Measurements from ENCODE around the gene NAA80. TPM values are rescaled to one million over a fixed set of nuclear protein-coding genes. Genes with fewer than 3 reads are reported as not detected.

The NAA80 gene
- total and polyA plus RNA-seq, 5 experiments from 2014 or later = 10.8 to 36.8 (median 18.7) TPM

DNA sequence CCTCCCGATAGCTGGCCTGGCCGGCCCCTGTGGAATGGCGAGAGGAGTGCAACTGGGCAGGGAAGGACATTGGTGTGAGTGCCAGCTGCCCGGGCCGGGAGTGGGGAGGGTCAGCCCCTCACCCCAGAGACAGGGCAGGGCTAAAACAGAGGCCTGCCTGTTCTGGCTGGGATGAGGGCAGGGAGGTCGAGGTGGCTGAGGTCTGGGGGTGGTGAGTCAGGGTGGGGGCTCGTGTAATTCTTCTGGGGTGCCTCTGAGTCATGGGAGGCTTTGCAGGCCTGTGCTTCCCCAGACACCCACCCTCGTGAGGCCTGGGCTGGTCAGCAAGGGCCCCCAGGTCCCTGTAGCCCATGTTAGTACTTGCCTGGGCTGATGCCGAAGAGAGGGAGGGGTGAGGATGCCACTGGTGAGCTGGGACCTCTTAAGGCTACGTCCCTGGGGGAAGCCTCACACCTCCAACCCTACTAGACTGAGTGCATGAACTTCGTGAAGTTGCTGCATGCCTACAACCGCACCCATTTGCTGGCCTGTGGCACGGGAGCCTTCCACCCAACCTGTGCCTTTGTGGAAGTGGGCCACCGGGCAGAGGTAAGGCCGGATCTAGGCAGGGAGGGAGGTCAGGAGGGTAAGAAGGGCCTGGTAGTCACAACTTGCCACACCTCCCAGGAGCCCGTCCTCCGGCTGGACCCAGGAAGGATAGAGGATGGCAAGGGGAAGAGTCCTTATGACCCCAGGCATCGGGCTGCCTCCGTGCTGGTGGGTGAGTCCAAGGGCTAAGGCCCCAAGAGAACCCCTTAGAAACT, 28.6 kb downstream of the NAA80 start:
- peaks cover 11 to 49% (median 26%) of the 10 kb centered on the region in 5 donors for H3K27me3 Mint-ChIP-seq
- H3K4me1 Mint-ChIP-seq = peaks cover 11 to 24% (median 21%) of the 10 kb centered on the region in 4 donors
- ATAC-seq = no peak
- H3K27ac Mint-ChIP-seq = peak overlapping the region in 1 of 10 donors; percentile 73
- POLR2A ChIA-PET = interaction anchor here (0.6 to 2.3 kb wide), 3 partner anchors 11 to 44 kb away, joined by 3 to 8 read pairs (median 7); no protein-coding TSS in a partner anchor
- no peaks in the 10 kb centered on the region for H3K9me3 Mint-ChIP-seq
- no peak overlapping the region for H3K4me3 Mint-ChIP-seq
- no peaks in the 10 kb centered on the region for H3K36me3 Mint-ChIP-seq
- no peak for DNase-seq

DNA sequence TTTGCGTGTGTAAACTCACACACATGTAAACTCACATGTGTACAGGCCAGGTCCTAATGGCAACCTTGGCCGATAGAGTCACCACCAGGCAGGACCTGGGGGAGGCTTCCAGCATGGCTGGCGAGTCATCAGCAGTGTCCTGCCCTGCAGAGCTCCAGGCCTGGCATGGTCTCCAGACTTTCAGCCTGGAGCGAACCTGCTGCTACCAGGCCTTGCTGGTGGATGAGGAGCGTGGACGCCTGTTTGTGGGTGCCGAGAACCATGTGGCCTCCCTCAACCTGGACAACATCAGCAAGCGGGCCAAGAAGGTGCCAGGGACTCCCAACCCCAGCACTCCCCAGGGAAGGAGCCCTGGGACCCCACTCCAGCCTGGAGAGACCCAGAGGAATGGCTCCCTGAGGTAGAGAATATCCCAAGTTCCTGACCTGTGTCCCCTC, 29.2 kb downstream of the NAA80 start:
- Mint-ChIP-seq H3K36me3 (no peaks in the 10 kb centered on the region), H3K4me3 (no peak overlapping the region), H3K27ac (no peak overlapping the region), H3K9me3 (no peaks in the 10 kb centered on the region), H3K4me1 (peaks cover 9 to 18% (median 16%) of the 10 kb centered on the region in 4 donors), H3K27me3 (peaks cover 9 to 43% (median 23%) of the 10 kb centered on the region in 5 donors)
- ATAC-seq (no peak), DNase-seq (no peak)
- POLR2A ChIA-PET = no interaction called here

DNA sequence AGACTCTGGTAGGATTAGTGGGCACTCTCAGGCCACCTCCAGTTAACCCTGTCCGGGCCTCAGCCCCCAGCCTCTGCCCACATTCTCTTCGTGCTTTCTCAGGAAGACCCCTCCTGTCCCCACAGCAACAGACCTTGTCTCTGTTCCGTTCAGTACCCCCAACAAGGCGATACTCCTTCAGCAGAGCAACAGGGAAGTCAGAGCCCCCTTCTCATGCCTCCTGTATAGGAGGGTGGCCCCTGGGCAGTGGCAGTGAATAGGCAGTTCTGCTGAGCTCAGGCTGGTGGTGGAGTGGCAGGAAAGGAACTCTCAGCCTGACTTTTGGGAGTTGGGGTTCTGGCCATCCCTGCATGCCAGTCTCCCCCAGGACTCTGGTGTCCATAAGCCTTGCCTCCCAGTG, 29.7 kb downstream of the NAA80 start:
- H3K9me3 Mint-ChIP-seq = no peaks in the 10 kb centered on the region
- peaks cover 7 to 14% (median 12%) of the 10 kb centered on the region in 4 donors for H3K4me1 Mint-ChIP-seq
- POLR2A ChIA-PET = no interaction called here
- no peak overlapping the region for H3K4me3 Mint-ChIP-seq
- ATAC-seq (no peak), DNase-seq (no peak)
- H3K27me3 Mint-ChIP-seq = peaks cover 7 to 38% (median 20%) of the 10 kb centered on the region in 5 donors
- peak overlapping the region in 1 of 10 donors; percentile 33 for H3K27ac Mint-ChIP-seq
- H3K36me3 Mint-ChIP-seq = no peaks in the 10 kb centered on the region

DNA sequence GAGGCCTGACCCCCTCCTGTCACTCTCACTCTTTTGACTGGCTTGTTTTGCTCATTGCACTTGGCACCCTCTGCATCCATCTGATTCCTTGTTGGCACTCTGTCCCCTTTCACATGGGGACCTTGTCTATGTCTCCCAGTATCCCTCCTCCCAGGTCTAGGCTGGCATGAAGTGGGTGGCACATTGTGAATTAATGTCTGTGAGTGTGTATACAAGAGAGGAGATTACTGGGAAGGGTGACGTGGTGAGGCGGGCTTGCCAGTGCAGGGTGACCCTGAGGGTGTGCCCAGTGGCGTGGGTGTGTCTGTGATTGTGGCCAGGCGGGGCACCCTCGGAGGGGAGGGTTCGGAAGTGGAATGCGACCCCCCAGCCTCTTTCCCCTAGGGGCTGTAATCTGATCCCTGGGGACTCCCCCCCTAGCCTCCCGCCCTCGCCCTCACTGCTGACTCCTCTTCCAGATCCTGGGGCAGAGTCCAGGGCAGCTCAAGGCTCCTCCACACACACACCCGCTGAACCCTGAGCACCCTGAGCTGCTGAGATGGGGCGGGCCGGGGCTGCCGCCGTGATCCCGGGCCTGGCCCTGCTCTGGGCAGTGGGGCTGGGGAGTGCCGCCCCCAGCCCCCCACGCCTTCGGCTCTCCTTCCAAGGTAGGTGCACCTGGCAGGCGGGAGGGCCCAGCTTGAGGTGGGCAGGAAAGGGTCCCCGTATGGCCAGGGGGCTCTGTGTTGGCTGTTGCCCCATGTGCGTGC, 30.3 kb downstream of the NAA80 start, which contains the start of gene SEMA3B:
SEMA3B (plus strand) TSS at position 445 of the 749 bp plus-strand sequence; CDS start at position 539, 94 bp downstream.
- H3K36me3 Mint-ChIP-seq = no peaks in the 10 kb centered on the region
- peaks cover 3 to 32% (median 15%) of the 10 kb centered on the region in 5 donors for H3K27me3 Mint-ChIP-seq
- peaks cover 2 to 8% (median 7%) of the 10 kb centered on the region in 4 donors for H3K4me1 Mint-ChIP-seq
- H3K27ac Mint-ChIP-seq = peak within 1 kb of the TSS in 2 of 10 donors; percentile 33 to 50
- no peak for ATAC-seq
- H3K4me3 Mint-ChIP-seq = no peak within 1 kb of the TSS
- POLR2A ChIA-PET = no interaction called here
- no peak for DNase-seq
- no peaks in the 10 kb centered on the region for H3K9me3 Mint-ChIP-seq

DNA sequence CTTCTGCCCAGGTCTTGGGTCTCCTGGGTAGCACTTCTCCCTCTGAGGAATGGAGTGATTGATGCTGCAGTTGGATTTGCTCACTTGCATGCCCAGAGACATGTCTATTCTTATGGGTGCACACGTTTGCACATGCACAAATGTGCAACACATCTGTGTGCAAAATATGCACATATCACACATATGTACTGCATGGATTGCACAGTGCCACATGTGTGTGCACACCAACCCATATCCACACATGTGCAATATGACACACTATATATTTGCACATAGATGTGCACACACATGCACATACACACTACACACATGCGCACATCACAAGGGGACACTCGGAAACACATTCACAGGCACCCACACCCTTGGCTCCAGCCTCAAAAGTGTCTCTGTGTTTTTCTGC, 30.9 kb downstream of the NAA80 start:
- DNase-seq (no peak), ATAC-seq (no peak)
- Mint-ChIP-seq H3K4me3 (no peak overlapping the region), H3K36me3 (no peaks in the 10 kb centered on the region), H3K9me3 (no peaks in the 10 kb centered on the region), H3K27ac (no peak overlapping the region), H3K4me1 (peaks cover 2 to 6% (median 6%) of the 10 kb centered on the region in 4 donors), H3K27me3 (peaks cover 3 to 29% (median 15%) of the 10 kb centered on the region in 5 donors)
- POLR2A ChIA-PET = no interaction called here

DNA sequence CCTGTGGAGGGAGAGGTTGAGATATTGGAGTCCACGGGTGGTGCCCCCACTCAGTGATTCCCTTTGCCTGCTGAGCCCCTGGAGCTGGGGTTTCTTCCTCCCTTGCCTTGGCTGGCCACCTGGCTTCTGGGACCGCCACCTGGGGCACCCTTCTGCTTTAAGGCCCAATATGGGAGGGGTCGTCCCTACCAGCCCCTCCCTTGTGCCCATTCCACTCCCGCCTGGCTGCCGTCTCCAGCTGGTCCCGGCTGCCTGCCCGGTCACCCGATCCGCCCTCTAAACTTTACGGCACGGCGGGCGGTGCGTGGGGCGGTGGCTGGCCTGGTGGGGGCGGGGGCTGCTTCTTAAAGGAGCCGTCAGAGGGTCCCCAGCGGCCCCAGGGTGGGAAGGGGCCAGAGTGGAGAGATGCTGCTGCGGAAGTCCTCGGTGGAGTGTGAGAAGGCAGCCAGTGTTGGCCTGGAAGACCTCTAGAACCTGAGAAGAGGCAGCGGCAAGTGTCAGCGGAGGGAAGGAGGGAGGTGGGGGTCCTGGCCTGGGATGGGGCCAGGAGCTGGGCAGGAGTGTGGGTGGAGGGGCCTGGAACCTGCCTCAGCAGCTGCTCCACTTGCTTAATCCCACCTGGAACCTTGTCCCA, 31.8 kb downstream of the NAA80 start:
- no peaks in the 10 kb centered on the region for H3K4me1 Mint-ChIP-seq
- ATAC-seq (no peak), DNase-seq (no peak)
- no peaks in the 10 kb centered on the region for H3K36me3 Mint-ChIP-seq
- no peaks in the 10 kb centered on the region for H3K9me3 Mint-ChIP-seq
- H3K27me3 Mint-ChIP-seq = peaks cover 0 to 25% (median 11%) of the 10 kb centered on the region in 5 donors
- POLR2A ChIA-PET = interaction anchor here (0.7 kb wide), 1 partner anchor 33 kb away, joined by 3 read pairs; no protein-coding TSS in a partner anchor
- H3K27ac Mint-ChIP-seq = no peak overlapping the region
- H3K4me3 Mint-ChIP-seq = no peak overlapping the region

DNA sequence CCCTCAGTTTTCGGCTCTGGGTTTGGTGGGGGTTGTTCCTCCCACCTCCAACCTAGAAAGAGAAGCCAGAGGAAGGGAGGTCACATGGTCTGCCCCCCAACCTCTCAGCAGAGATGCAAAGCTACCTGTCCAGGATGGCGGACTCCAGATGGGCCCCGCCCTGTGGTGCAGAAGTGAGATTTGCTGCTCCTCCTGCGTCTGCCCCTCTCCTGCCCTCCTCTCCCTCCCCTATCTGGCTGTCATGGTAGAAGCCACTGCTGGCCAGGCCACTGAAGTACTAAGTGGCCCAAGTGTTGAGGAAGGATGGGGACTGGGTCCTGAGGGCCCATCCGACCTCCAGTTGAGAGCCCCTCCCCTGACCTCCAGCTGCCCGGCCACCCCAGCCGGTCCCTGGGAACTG, 32.4 kb downstream of the NAA80 start:
- H3K27me3 Mint-ChIP-seq = peaks cover 0 to 25% (median 11%) of the 10 kb centered on the region in 5 donors
- no peak overlapping the region for H3K27ac Mint-ChIP-seq
- POLR2A ChIA-PET = interaction anchor here (0.7 kb wide), 1 partner anchor 33 kb away, joined by 3 read pairs; no protein-coding TSS in a partner anchor
- H3K36me3 Mint-ChIP-seq = no peaks in the 10 kb centered on the region
- H3K4me3 Mint-ChIP-seq = no peak overlapping the region
- H3K4me1 Mint-ChIP-seq = no peaks in the 10 kb centered on the region
- no peaks in the 10 kb centered on the region for H3K9me3 Mint-ChIP-seq
- no peak for ATAC-seq
- DNase-seq = no peak

DNA sequence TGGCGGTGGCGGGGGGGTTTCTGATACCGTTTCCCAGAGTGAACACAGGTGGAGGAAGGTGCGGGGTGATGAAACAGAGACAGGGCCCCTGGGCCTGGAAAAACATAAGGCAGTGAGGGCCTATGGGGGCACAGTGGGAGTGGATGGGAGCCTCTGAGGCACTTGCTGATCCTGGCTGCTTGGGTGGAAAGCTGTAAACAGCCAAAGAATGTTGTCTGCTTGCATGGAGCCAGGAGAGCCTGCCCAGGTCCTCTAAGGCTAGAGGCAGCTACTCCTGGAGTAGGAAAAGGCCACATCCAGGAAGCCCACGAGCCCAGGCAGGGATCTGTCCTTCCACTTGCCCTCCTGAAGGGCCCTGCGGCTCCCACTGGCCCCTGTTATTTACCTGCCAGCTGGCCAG, 33.2 kb downstream of the NAA80 start:
- Mint-ChIP-seq H3K27ac (no peak overlapping the region), H3K4me1 (no peaks in the 10 kb centered on the region), H3K27me3 (peaks cover 0 to 25% (median 11%) of the 10 kb centered on the region in 5 donors), H3K9me3 (no peaks in the 10 kb centered on the region), H3K36me3 (no peaks in the 10 kb centered on the region), H3K4me3 (no peak overlapping the region)
- DNase-seq (no peak), ATAC-seq (no peak)
- POLR2A ChIA-PET = no interaction called here

DNA sequence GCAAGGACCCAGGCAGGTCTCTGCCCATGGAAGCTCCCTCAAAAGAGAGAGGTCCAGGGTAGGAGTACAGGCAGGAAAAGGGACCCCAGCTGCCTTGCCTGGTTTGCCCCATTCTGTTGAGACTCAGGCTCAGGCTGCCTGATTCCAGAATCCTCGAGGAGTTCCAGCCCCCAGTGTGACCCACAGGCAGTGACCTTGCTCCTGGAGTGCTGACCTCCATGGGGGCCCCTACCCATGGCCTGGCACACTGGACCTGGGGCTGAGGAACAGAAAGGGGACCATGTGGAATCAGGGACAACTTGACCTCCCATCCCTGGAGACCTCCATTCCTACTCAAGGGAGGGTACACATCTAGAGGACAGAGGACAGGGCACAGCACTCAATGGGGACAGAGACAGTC, 33.6 kb downstream of the NAA80 start:
- H3K9me3 Mint-ChIP-seq = no peaks in the 10 kb centered on the region
- H3K4me3 Mint-ChIP-seq = no peak overlapping the region
- no peaks in the 10 kb centered on the region for H3K4me1 Mint-ChIP-seq
- H3K27me3 Mint-ChIP-seq = peaks cover 0 to 25% (median 11%) of the 10 kb centered on the region in 5 donors
- H3K36me3 Mint-ChIP-seq = no peaks in the 10 kb centered on the region
- DNase-seq (no peak), ATAC-seq (no peak)
- H3K27ac Mint-ChIP-seq = no peak overlapping the region
- POLR2A ChIA-PET = no interaction called here

DNA sequence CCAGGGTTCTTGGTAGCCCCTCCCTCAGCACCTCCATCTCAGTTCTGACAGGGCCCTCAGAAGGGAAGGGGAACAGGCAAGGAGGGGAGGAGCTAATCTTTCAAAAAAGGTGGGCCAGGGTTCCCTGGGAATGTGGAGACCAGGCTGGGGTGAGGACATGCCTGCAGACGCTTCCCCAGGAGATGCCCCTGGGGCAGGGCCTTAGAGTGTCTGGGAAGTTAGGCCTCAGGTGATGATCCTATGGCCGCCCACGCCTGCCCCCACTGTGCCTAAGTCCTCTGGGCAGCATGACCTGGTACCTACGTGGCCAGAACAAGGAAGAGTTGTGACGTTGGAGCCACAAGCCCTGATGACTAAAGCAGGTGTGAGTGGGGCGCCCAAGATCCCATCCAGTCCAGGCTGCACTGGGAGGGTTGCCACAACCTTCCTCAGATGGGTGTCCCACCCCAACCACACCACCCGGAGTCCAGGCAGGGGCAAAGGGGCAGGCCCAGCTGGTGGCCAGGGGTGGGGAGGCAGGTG, 34.2 kb downstream of the NAA80 start:
- DNase-seq (no peak), ATAC-seq (no peak)
- H3K27ac Mint-ChIP-seq = peak overlapping the region in 1 of 10 donors; percentile 10
- POLR2A ChIA-PET = interaction anchor here (1.1 kb wide), 1 partner anchor 19 kb away, joined by 4 read pairs; no protein-coding TSS in a partner anchor
- H3K4me1 Mint-ChIP-seq = peaks cover 0 to under 1% (median 0%) of the 10 kb centered on the region in 4 donors
- no peak overlapping the region for H3K4me3 Mint-ChIP-seq
- H3K9me3 Mint-ChIP-seq = no peaks in the 10 kb centered on the region
- H3K27me3 Mint-ChIP-seq = peaks cover 0 to 25% (median 11%) of the 10 kb centered on the region in 5 donors
- no peaks in the 10 kb centered on the region for H3K36me3 Mint-ChIP-seq

DNA sequence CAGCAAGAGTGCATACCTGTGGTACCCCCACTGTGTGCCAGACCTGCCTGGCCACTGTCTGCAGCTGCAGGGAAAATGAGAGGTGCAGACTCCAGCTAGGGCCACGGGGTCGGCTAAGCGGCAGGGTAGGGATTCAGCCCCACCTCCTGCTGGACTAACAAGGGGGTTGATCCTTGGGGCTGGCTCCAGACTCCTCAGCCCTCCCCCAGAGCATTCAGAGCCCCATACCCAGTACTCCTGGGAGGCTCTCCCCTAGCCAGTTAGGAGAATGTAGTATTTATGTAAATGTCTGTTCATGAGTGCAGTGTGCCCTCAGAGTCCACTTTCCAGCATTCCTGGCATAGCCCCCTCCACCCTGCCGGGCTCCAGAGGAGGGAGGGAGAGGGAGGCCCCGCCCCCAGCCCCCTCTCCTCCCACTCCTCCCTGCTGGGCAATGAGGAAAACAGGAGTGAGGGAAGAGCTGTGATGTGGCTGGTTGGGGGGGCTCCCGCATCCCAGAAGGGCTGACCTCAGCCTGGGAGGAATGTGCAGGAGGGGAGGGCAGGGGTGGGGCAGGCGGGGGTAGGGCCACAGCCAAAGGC, 34.7 kb downstream of the NAA80 start:
- H3K4me1 Mint-ChIP-seq = peaks cover 2 to 6% (median 4%) of the 10 kb centered on the region in 4 donors
- H3K27me3 Mint-ChIP-seq = peaks cover 0 to 21% (median 11%) of the 10 kb centered on the region in 5 donors
- POLR2A ChIA-PET = interaction anchor here (0.7 to 1.1 kb wide), 2 partner anchors 18 to 79 kb away, joined by 3 to 4 read pairs; no protein-coding TSS in a partner anchor
- no peaks in the 10 kb centered on the region for H3K36me3 Mint-ChIP-seq
- no peaks in the 10 kb centered on the region for H3K9me3 Mint-ChIP-seq
- H3K27ac Mint-ChIP-seq = no peak overlapping the region
- ATAC-seq (no peak), DNase-seq (no peak)
- H3K4me3 Mint-ChIP-seq = no peak overlapping the region

Data from naive thymus-derived CD8-positive, alpha-beta T cell (primary cell).